Natural killer cell (primary cell): ENCODE results near the gene POU1F1. TPM values are rescaled to one million over a fixed set of nuclear protein-coding genes. Genes with fewer than 3 reads are reported as not detected.
A peak's percentile ranks its signal among the peaks of the same experiment; 100 is the strongest.

Source experiments
- ATAC-seq, 3 donors: fragments of 150-1000 bp in 2 of 3; fragments of 200-7000 bp in 1 of 3; cut with Tn5 transposase; 1 replicate in 1 of 3; 2 replicates in 2 of 3; pipeline ENCODE4 v1.10.0; 2021; ENCODE audit warnings: mild to moderate bottlenecking in 2 of 3, moderate library complexity in 2 of 3
- DNase-seq, 2 donors: peaks; one replicate each; pipeline versions ENCODE4 v3.0.0 to v3.0.0-alpha.2; 2013 to 2021; ENCODE audit warnings: mixed read lengths in 1 of 2
- H3K27ac ChIP-seq: one replicate; pipeline ENCODE4 v1.5.1; 2013; ENCODE audit warnings: mild to moderate bottlenecking, low read length
- H3K27me3 ChIP-seq: one replicate; pipeline ENCODE4 v1.6.1; 2013; ENCODE audit warnings: low read length; ENCODE audit not compliant: control insufficient read depth, insufficient read depth
- H3K36me3 ChIP-seq: one replicate; pipeline ENCODE4 v1.6.1; 2013; ENCODE audit warnings: low read length; ENCODE audit not compliant: control insufficient read depth, insufficient read depth
- H3K4me1 ChIP-seq: one replicate; pipeline ENCODE4 v1.6.1; 2013; ENCODE audit warnings: low read length; ENCODE audit not compliant: control insufficient read depth, insufficient read depth
- H3K4me3 ChIP-seq: one replicate; pipeline ENCODE4 v1.5.1; 2013; ENCODE audit warnings: low read length
- H3K9me3 ChIP-seq: one replicate; pipeline ENCODE4 v1.6.1; 2013; ENCODE audit warnings: low read length; ENCODE audit not compliant: control insufficient read depth, insufficient read depth
- H3K27ac Mint-ChIP-seq, 2 donors: one replicate each; pipeline ENCODE4 v1.8.0; 2022; ENCODE audit warnings: mild to moderate bottlenecking in 2 of 2, mixed read lengths in 2 of 2, moderate library complexity in 1 of 2
- H3K27me3 Mint-ChIP-seq, 2 donors: one replicate each; pipeline ENCODE4 v1.8.0; 2022; ENCODE audit warnings: low read depth in 2 of 2, mixed read lengths in 2 of 2
- H3K36me3 Mint-ChIP-seq: one replicate; pipeline ENCODE4 v1.8.0; 2022; ENCODE audit warnings: mixed read lengths
- H3K4me1 Mint-ChIP-seq, 2 donors: one replicate each; pipeline ENCODE4 v1.8.0; 2022; ENCODE audit warnings: mixed read lengths in 2 of 2
- H3K4me3 Mint-ChIP-seq: one replicate; pipeline ENCODE4 v1.8.0; 2022; ENCODE audit warnings: mild to moderate bottlenecking, moderate library complexity, mixed read lengths
- H3K9me3 Mint-ChIP-seq, 2 donors: one replicate each; pipeline ENCODE4 v1.8.0; 2022; ENCODE audit warnings: mixed read lengths in 2 of 2
- CTCF ChIP-seq: fragments of 200-600 bp; IDR thresholded peaks from one replicate; pipeline ENCODE4 v1.8.0; 2022; ENCODE audit warnings: antibody characterized with exemption
- WGBS: methylation state at CpG from one replicate; pipeline ENCODE4 v1.1.7; 2013; ENCODE audit warnings: missing lambda C conversion rate; ENCODE audit not compliant: insufficient coverage; 5-methylcytosine and 5-hydroxymethylcytosine counted together
- intact Hi-C: fragments of 100-400 bp; cut with micrococcal nuclease; formaldehyde crosslinking; loops from one replicate; pipeline ENCODE4 v1.14.2; 2022
- total RNA-seq, 4 donors: library from RNA; stranded (reverse); fragments of 120-200 nt in 1 of 4; gene quantifications; one replicate each; pipeline versions ENCODE4 v1.2.3 to v1.2.4, GENCODE V29; 2013 to 2022

Gene POU1F1
- total RNA-seq, 3 donors from 2014 or later (not counting 1 experiment from before 2014, with no cell fraction given): not detected

- Histone ChIP-seq H3K4me1 (peaks cover 4% of the 10 kb centered on the region), H3K9me3 (no peaks in the 10 kb centered on the region), H3K27me3 (peaks cover 3% of the 10 kb centered on the region), H3K27ac (peak within 1 kb of the TSS; percentile 87), H3K4me3 (peak within 1 kb of the TSS; percentile 94), H3K36me3 (no peaks in the 10 kb centered on the region)
- intact Hi-C loops: loop anchor here (2.0 kb wide), 2 partner anchors 832 to 924 kb away; partner anchors contain the start of genes CGGBP1 and ZNF654
- no peaks in the 10 kb centered on the region for H3K36me3 Mint-ChIP-seq
- H3K4me3 Mint-ChIP-seq: peak within 1 kb of the TSS; percentile 99
- peaks cover 33 to 43% of the 10 kb centered on the region in 2 donors for H3K4me1 Mint-ChIP-seq
- 0% methylated on average over 59 of the region's 59 CpGs for WGBS
- ATAC-seq (peak; percentile 88 to 93 (median 91)), DNase-seq (peak; percentile 91 to 96)
- H3K9me3 Mint-ChIP-seq: no peaks in the 10 kb centered on the region
- H3K27me3 Mint-ChIP-seq: peaks cover 7 to 14% of the 10 kb centered on the region in 2 donors
- peak within 1 kb of the TSS; percentile 94 to 100 for H3K27ac Mint-ChIP-seq
- no peak for TF ChIP-seq CTCF
These were observed 49.1 kb downstream of the POU1F1 start, which contains the start of gene CHMP2B for GRCh38 chr3:87227104-87227834. Gene CHMP2B (plus strand): TSS chr3:87227309. CDS start chr3:87227523, 214 bp downstream.

DNA sequence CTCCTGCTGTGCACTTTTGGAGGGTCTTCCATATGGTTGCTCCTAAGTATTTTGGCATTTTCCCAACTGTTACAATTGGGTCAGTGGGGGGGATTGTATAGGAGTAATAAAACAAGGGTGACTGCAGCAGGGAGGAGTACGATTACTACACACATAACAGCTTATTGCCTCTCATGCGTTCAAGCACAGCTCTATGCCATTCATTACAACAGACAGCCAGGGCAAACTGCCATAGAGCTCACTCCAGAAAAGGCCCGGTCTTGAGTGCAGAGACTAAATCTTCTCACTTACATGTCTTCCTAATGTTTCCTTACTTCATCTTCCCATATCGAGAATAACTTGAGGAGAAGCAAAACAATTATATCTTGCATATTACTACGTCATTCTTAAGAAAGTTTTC is 50.7 kb downstream of the POU1F1 start:
- WGBS: 88% methylated on average over 4 of the region's 5 CpGs
- ATAC-seq: no peak
- peaks cover 7 to 25% of the 10 kb centered on the region in 2 donors for H3K27me3 Mint-ChIP-seq
- H3K36me3 Mint-ChIP-seq: no peaks in the 10 kb centered on the region
- no peak for TF ChIP-seq CTCF
- H3K4me1 Mint-ChIP-seq: peaks cover 25 to 30% of the 10 kb centered on the region in 2 donors
- H3K9me3 ChIP-seq: no peaks in the 10 kb centered on the region
- peak in 1 of 2 donors; percentile 6 for DNase-seq
- peak overlapping the region; percentile 49 for H3K4me3 Mint-ChIP-seq
- no peak overlapping the region for H3K27ac ChIP-seq
- H3K27me3 ChIP-seq: peaks cover 5% of the 10 kb centered on the region
- no peak overlapping the region for H3K27ac Mint-ChIP-seq
- no peaks in the 10 kb centered on the region for H3K9me3 Mint-ChIP-seq
- H3K4me3 ChIP-seq: no peak overlapping the region
- H3K36me3 ChIP-seq: no peaks in the 10 kb centered on the region
- intact Hi-C loops: loop anchor here (2.0 kb wide), 2 partner anchors 833 to 925 kb away; partner anchors contain the start of genes CGGBP1 and ZNF654
- peaks cover 4% of the 10 kb centered on the region for H3K4me1 ChIP-seq

GRCh38 chr3:87219611-87220010 is 56.8 kb downstream of the POU1F1 start:
- Mint-ChIP-seq H3K9me3 (no peaks in the 10 kb centered on the region), H3K36me3 (no peaks in the 10 kb centered on the region), H3K27me3 (peaks cover 17 to 62% of the 10 kb centered on the region in 2 donors), H3K4me1 (no peaks in the 10 kb centered on the region), H3K27ac (no peak overlapping the region), H3K4me3 (no peak overlapping the region)
- no peak overlapping the region for H3K4me3 ChIP-seq
- H3K9me3 ChIP-seq: no peaks in the 10 kb centered on the region
- H3K4me1 ChIP-seq: no peaks in the 10 kb centered on the region
- DNase-seq: no peak
- no peaks in the 10 kb centered on the region for H3K36me3 ChIP-seq
- H3K27me3 ChIP-seq: peaks cover 14% of the 10 kb centered on the region
- no peak overlapping the region for H3K27ac ChIP-seq
- ATAC-seq: no peak
- intact Hi-C loops: no loop called here
- 93% methylated on average over 2 of the region's 2 CpGs for WGBS
- no peak for TF ChIP-seq CTCF
